HG03064 (cell line): ENCODE results near the gene CDH13.

Source experiments
- ATAC-seq: cut with Tn5 transposase; IDR thresholded peaks from one replicate; pipeline ENCODE4 v1.9.1; 2021; ENCODE audit warnings: low read depth; ENCODE audit not compliant: unreplicated experiment

CDH13 gene

DNA sequence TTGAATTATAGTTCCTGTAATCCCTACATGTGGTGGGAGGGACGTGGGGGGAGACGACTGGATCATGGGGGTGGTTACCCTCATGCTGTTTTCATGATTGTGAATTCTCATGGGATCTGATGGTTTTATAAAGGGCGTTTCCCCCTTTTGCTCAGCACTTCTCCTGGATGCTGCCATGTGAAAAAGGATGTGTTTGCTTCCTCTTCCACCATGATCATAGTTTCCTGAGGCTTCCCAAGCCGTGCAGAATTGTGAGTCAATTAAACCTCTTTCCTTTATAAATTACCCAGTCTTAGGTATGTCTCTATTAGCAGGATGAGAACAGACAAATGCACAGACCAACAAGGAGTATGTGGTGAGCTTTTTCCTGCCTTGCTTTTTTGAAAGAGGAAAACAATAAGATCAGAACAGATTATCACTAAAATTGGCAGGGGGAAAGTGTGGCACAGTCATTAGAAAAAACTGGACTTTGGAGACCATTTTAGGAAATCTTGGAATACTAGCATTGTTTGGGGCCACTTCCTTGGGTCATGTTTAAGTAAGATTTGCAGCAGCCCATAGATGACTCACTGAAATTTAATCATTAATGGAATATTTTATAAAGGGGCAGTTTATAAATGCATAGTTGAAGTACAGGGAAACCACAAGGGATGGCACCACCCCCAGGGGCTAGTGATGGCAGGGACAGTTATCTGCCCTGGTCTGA, 352.8 kb downstream of the CDH13 start:
- no peak for ATAC-seq

GRCh38 chr16:82980810-82981209, 354.0 kb downstream of the CDH13 start:
- no peak for ATAC-seq

DNA sequence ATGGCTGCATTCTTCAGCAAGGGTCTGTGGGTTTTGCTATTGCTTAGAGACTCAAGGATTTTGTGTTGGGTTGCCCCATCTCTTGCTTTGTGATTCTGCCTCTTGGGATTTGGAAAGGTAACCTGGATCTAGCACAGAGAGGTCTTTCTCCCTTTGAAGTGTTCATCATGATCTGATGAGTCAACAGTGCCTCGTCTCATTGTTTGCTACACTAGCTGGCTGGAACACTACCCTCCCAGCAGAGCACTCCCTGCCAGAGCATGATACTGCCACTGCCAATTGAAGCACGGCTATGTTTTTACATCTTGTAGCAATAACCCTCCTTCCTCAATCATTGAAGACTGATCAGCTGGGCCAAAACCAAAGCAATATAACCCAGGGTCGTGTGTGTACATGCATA, 361.0 kb downstream of the CDH13 start:
- no peak for ATAC-seq

GRCh38 chr16:82990155-82990554, 363.4 kb downstream of the CDH13 start:
- ATAC-seq: no peak

DNA sequence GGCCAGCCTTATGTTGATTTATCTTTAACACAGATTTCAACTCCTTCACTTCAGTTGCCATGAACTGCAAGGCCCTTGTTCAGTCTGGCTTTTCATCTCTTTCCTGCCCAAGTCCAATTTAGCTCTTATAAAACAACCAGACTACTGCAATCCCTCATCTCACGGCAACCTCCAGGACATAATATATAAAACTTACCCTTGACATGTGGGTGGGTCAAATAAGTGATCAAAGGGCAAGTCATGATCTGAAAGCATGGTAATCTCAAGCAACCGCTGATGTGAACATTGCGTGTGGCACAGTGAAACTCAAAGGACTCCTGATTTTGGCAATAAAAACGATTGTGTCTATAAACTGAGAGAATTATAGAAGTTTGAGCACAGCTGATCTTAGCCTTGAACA, 364.6 kb downstream of the CDH13 start:
- ATAC-seq: no peak

DNA sequence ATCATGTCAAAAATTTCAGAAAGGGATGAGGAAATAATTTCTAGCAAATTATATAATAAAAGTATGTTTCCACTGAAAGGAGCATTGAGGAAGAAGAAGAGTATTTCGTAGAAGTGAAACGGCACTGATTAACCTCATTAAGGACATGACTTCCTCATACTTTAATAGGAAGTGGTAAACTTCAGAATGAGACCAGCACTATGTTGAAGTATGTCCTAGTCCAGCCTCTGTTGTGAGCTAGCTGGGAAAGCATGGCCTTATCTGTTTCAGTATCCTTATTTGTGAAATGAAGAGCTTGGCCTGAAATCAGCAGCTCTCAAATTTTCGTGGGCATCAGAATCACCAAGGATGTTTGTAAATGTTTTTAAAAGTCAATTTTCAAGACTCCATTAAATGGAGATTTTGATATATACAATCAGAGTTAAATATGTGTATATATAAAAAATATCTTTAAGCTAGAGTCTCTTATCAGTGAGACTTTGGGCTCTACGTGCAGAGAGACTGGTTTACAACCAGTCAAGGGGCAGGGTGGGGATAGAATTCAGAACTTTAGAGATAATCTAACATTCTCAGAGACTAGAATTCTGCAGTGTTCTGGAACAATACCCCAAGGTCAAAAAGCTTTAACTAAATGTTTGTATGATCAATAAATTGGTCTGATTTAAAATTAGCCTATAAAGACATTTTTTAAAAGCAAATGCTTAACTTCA, 365.4 kb downstream of the CDH13 start:
- no peak for ATAC-seq

GRCh38 chr16:82992786-82993185, 366.0 kb downstream of the CDH13 start:
- ATAC-seq: no peak

- no peak for ATAC-seq
Observed at GRCh38 chr16:82993415-82993814, 366.6 kb downstream of the CDH13 start.

GRCh38 chr16:82993926-82994325, 367.2 kb downstream of the CDH13 start:
- no peak for ATAC-seq

DNA sequence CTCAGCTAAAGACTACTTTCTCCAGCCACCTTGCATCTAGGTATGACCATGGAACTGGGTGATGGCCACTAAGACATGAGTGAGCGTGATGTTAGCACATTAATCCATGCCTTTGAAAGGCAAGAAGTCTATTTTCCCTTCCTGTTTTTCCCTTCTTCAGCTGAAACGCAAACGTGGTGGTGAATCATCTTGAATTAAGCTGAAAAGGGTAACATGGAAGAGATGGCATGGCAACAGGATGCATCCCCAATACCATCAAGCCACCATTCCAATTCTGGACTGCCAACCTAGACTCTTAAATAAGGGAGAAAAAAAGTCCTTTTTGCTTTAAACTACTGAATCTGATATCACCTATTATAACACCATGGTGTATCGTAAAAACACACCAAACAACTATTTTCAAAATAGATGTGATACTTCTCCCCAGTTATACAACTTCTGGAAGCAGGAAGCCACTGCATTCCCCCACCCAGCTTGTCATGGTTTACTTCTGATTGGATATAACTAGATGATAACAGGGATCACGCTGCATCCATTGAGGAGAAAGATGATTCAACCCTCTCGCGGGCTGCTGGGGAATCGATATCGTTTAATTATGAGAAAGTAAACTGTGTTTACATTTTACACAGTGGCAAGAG, 368.6 kb downstream of the CDH13 start:
- no peak for ATAC-seq

- no peak for ATAC-seq
Observed at GRCh38 chr16:82995924-82996441, 369.2 kb downstream of the CDH13 start.

- ATAC-seq: no peak
Observed at GRCh38 chr16:82996814-82997213, 370.0 kb downstream of the CDH13 start.

- no peak for ATAC-seq
Observed at GRCh38 chr16:82999711-83000110, 372.9 kb downstream of the CDH13 start.

GRCh38 chr16:83002351-83003334, 375.9 kb downstream of the CDH13 start:
- no peak for ATAC-seq

DNA sequence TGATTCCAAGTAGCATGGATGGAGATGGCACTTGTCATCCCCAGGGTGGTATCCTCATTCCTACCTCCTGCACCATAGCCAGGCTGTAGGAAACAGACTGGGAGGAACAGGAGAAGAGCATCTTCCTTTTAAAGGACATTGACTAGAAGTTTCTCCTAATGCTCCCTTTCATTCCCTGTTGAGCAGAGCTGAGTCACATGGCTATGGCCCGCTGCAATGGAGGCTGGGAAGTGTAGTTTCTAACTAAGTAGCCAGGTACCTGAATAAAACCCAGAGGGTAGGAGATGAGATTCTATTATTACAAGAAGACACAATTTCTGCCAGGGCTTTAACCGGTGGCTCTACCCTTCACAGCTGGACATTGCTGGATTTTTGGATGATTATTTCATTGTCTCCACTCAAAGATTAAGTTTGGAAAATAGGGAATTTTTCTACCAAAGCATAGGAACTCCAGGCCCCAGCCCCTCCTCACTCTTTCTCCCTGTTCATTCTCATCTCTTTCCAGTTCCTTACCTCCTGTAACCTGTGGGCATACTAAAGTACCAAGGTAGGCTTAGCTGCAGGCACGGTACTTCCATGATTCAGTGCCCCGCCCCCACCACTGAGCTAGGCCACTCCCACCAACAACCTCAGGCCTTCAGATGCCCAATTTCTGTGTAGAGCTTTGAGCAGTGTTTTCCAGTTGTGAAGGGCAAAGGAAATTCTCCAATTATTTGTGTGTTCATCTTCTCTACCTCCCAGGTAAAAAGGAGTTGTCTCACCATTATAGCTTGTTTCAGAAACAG, 378.3 kb downstream of the CDH13 start:
- no peak for ATAC-seq

GRCh38 chr16:83005653-83006160, 378.9 kb downstream of the CDH13 start:
- ATAC-seq: no peak

GRCh38 chr16:83010776-83011720, 384.3 kb downstream of the CDH13 start:
- no peak for ATAC-seq

DNA sequence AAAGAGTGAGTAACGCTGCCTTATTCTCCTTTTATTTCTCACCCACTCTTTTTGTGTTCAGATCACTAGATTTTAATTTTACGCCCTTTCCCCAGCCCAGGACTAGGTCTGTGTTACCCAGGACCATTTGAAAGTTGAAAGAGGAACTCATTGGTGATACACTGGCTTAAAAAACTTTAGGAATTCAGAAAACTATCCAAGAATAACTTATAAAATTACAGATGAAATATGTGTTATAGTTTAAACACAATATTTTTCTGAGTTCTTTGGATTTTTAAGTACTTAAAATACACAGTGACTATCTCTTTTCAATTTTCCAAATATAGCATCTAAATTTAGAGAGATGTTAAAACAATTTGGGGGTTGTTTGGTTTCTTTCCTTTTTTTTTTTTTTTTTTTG, 385.2 kb downstream of the CDH13 start:
- ATAC-seq: no peak
